CD4-positive, alpha-beta T cell treated with Interleukin-17A for 1 hour (primary cell): ENCODE data around the gene RDH14.

ENCODE experiments used
- DNase-seq: peaks from one replicate; pipeline ENCODE4 v3.0.0-alpha.2; 2020

RDH14 gene

DNA sequence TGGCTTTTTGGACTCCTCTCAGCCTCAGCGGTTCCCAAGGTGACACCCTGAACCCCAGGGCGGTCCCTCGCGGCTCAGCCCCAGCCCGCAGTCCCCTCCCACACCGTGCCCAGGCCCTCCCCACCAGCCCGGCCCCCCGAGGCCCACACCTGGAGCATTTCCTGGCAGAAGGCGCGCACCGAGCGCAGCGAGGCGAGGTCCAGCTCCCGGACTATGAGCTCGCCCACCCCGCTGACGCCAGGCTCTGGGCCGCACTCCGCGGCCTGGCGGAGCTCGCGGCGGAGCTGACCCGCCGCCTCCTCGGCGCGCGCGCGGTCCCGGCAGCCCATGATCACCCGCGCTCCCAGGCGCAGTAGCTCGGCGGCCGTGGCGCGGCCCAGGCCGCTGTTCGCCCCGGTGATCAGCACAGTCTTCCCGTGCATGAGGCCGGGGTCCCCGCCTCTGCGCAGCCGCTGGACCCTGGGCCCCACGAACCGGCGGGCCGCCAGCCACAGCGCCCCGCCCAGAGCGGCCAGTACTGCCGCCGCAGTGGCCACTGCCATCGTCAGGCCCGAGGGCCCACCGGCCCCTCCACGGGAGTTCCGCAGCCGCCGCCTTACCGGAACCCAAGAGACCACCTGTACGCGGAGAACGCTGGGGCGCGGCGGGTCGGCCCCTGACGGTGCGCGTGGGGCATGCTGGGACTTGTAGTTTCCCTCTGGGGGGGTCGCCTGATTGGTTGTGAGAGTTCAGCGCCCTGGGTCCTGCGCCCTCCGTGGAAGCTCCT is at the start of gene RDH14:
Gene RDH14, minus strand, starts transcription at position 623 of the 766 bp plus-strand sequence. Its CDS starts 81 bp downstream, at position 542.
- DNase-seq: peak; percentile 94

DNA sequence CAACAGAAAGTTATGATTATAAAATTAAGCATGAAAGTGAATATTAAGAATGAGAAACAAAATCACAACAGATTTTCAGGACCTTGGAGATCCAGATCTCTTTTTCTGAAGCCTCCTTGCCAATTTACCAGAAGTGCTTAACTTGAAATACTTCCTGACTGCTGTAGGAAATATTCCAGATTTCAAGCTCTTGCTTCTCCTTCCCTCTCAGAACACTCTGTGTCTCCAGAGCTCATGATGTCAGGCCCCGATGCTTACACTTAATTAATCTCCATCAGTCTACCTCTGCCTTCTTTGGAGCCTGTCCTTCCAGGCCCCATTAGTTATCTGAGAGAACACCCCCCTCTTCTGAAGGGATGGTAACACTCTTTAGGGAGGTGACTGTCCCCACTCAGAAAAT is 49.6 kb upstream of the RDH14 start:
- DNase-seq: no peak

- DNase-seq: no peak
Measured at GRCh38 chr2:18605115-18605514, 44.7 kb upstream of the RDH14 start.

DNA sequence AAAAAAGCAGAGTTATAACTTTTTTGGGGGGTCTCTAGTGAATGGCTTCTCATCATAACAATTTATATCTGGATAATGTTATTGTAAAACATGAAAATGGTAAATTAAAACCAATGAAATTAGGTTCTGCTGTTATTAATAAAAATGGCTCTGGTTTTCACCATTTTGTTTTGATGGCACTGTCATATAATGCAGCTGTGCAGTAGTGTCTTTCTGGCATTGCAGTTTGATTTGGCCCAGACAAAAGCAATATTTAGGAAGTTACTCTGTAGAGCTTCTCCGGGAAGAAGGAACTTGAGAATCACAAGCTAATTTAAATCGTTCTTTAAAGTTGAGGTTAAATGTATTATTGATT is 44.1 kb upstream of the RDH14 start:
- no peak for DNase-seq

GRCh38 chr2:18603854-18604530 is 43.5 kb upstream of the RDH14 start:
- no peak for DNase-seq

- no peak for DNase-seq
Measured at GRCh38 chr2:18602298-18602697, 41.8 kb upstream of the RDH14 start.

GRCh38 chr2:18600255-18600613 is 39.8 kb upstream of the RDH14 start:
- no peak for DNase-seq

DNA sequence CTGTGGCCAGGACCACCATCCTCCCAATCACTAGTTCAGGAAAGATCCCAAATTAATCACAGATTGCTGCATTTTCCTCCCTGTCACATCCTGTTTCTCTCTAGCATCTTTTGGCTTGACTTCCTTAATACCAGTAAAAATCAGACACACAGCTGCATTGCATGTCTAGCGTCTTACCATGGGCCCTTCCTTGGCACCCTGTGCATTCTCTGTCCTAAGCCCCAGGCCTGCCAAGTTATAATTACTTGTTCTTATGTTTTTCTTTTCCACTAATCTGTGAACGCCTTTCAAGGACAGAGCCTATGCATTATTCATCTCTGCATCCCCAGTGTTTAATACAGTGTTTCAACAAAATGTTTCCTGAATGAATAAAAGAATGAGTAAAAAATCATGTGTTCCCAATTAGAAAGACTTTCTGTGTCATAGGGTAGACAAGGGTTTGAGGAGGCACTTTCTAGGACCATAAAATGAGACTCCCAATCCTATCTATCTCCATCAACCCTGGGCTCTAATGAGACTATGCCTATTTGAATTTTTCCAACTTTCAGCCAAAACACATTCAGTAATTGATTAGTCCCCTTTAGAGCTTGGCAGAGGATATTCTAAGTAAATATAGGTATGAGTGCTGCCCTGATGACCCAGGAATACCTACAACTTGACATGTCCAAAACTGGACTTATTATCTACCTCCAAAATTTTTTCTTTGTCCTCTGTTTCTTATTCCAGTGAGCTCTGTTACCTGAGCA is 39.2 kb upstream of the RDH14 start:
- DNase-seq: no peak

GRCh38 chr2:18598848-18599484 is 38.5 kb upstream of the RDH14 start:
- no peak for DNase-seq

GRCh38 chr2:18597618-18598017 is 37.2 kb upstream of the RDH14 start:
- DNase-seq: no peak

GRCh38 chr2:18596993-18597392 is 36.5 kb upstream of the RDH14 start:
- DNase-seq: no peak

GRCh38 chr2:18593496-18593895 is 33.0 kb upstream of the RDH14 start:
- no peak for DNase-seq

DNA sequence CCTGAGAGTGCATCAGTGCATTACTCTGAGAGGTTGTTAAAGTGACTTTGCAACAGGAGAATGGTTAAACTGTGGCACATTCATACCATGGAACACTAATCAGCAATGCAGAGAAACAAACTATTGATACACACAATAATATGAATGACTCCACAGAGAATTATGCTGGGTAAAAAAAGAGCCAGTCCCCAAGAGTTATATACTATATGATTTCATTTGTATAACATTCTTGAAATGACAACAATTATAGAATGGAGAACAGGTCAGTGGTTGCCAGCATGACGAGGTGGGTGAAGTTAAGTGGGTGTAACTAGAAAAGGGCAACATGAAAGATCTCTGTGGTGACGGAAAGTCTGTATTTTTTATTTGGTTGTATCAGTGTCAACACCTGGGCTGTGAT is 31.9 kb upstream of the RDH14 start:
- no peak for DNase-seq

- no peak for DNase-seq
Measured at GRCh38 chr2:18589354-18589753, 28.9 kb upstream of the RDH14 start, which contains the start of gene NT5C1B. Gene NT5C1B (minus strand): TSS chr2:18589569. CDS start chr2:18589468, 101 bp downstream.

- no peak for DNase-seq
Measured at GRCh38 chr2:18588802-18589201, 28.3 kb upstream of the RDH14 start.

- DNase-seq: no peak
Measured at GRCh38 chr2:18588049-18588448, 27.6 kb upstream of the RDH14 start.

DNA sequence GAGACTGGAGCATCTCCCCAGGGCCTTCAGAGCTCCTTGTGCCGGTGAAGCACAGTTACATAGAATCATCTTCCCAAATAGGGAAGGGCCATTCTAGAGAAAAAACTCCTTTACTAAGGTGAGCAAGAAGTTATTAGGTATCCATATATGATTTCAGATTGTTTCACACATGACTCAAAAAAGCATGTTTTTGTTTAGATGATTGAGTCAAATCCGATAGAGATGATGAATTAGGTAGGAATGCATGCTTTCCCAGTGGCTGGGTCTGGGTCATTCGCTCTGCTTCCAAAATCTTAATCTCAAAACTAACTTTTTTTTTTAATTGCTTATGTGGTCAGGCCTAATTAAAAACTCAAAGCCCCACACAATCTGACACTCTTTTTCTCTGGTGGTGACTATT is 25.1 kb upstream of the RDH14 start:
- DNase-seq: no peak

DNA sequence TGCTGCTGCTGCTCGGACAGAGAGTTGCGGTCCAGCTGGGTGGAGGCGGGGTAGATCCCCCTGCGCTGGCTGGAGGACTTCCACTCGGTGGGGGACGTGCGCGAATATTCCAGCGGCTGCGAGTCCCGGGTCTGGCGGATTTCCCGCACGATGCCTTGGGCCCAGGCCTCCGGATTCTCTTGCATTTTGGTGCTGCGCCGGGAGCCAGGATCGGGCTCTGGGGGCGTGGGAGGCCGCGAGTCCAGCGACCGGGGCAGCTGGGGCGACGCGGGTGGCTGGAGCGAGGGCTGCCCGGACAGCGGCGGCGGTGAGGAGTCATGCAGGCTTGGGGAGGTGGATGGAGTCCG is 24.1 kb upstream of the RDH14 start:
- no peak for DNase-seq

GRCh38 chr2:18583905-18584607 is 23.6 kb upstream of the RDH14 start:
- DNase-seq: no peak

- DNase-seq: no peak
Measured at GRCh38 chr2:18580606-18581005, 20.2 kb upstream of the RDH14 start.

DNA sequence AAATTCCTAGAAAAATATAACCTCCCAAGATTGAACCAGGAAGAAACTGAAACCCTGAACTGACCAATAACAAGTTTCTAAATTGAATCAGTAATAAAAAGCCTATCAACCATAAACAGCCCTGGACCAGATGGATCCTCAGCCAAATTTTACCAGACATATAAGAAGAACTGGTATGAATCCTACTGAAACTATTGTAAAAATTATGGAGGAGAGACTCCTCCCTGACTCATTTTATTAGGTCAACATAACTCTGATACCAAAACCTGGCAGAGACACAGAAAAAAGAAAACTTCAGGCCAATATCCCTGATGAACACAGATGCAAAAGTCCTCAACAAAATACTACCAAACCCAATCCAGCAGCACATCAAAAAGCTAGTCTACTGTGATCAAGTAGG is 17.6 kb upstream of the RDH14 start:
- no peak for DNase-seq

DNA sequence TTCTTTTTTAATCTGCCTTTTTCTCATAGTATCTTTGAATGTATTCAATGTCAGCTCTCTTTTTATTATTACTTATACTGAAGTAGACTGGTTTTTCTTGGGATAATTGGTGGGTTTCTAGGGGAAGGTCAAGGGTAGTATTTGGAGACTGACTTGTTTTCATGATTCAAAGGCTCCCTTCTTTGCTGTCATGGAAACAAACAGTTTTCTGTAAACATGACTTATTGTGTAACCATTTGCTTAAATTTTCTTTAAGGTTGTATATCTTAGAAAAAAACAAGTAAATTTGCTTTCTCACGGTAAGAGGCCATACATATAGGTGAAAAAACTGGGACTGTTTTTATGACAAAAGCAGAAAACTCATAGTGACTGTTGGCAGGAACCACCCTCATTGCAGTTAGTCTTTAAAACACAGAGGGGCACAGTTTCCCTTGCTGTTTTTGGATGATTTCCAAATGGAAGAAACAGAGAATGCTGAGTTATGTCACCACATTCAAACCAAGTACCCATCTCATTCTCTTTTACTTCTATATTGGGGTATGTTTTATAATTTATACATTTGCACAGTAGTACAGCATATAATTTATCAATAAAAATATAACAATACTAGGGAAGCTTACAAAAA is 5.8 kb upstream of the RDH14 start:
- no peak for DNase-seq

- DNase-seq: no peak
Measured at GRCh38 chr2:18560797-18561085, 288 bp upstream of the RDH14 start.
